Muscle of leg (tissue), 11 donors: ENCODE results near the gene CYP4Z1. TPM values are rescaled to one million over a fixed set of nuclear protein-coding genes. Genes with fewer than 3 reads are reported as not detected.
"Not testable (repeated sequence)": the region's sequence is repeated elsewhere in the genome, so short reads cannot be mapped to it uniquely, and the experiment has no call there.

Source experiments
- DNase-seq: peaks from one replicate; pipeline ENCODE4 v3.0.0; 2013
- H3K27ac ChIP-seq: one replicate; pipeline ENCODE4 v1.5.1; 2013; ENCODE audit warnings: mild to moderate bottlenecking, low read length, control low read depth
- H3K27me3 ChIP-seq: one replicate; pipeline ENCODE4 v1.6.1; 2013; ENCODE audit warnings: low read length; ENCODE audit not compliant: control insufficient read depth, insufficient read depth
- H3K36me3 ChIP-seq: one replicate; pipeline ENCODE4 v1.6.1; 2013; ENCODE audit warnings: low read length; ENCODE audit not compliant: control insufficient read depth, insufficient read depth
- H3K4me1 ChIP-seq: one replicate; pipeline ENCODE4 v1.6.1; 2013; ENCODE audit warnings: low read length; ENCODE audit not compliant: control insufficient read depth, insufficient read depth
- H3K4me3 ChIP-seq: one replicate; pipeline ENCODE4 v1.5.1; 2013; ENCODE audit warnings: low read length, control low read depth
- H3K9me3 ChIP-seq: replicated peaks from 2 replicates; pipeline ENCODE4 v1.6.1; 2013; ENCODE audit warnings: low read depth, low read length; ENCODE audit not compliant: control insufficient read depth
- WGBS: methylation state at CpG from one replicate; pipeline ENCODE4 v1.1.5; 2013; ENCODE audit warnings: missing lambda C conversion rate; ENCODE audit not compliant: insufficient coverage; 5-methylcytosine and 5-hydroxymethylcytosine counted together
- polyA plus RNA-seq, 8 donors: library from polyadenylated mRNA; unstranded; fragments of 120-200 nt; gene quantifications; one replicate each; pipeline versions ENCODE4 v1.2.1 to v1.2.3, GENCODE V29; 2013; ENCODE audit warnings: inconsistent platforms in 1 of 8, low replicate concordance in 1 of 8; ENCODE audit not compliant: insufficient read length in 8 of 8, insufficient read depth in 1 of 8
- total RNA-seq: library from RNA; stranded (reverse); fragments of 120-200 nt; gene quantifications from one replicate; pipeline ENCODE4 v1.2.4, GENCODE V29; 2013

CYP4Z1 gene
- total and polyA plus RNA-seq, 9 donors = 0.07 to 0.19 (median 0.16) TPM; not detected in 3

DNA sequence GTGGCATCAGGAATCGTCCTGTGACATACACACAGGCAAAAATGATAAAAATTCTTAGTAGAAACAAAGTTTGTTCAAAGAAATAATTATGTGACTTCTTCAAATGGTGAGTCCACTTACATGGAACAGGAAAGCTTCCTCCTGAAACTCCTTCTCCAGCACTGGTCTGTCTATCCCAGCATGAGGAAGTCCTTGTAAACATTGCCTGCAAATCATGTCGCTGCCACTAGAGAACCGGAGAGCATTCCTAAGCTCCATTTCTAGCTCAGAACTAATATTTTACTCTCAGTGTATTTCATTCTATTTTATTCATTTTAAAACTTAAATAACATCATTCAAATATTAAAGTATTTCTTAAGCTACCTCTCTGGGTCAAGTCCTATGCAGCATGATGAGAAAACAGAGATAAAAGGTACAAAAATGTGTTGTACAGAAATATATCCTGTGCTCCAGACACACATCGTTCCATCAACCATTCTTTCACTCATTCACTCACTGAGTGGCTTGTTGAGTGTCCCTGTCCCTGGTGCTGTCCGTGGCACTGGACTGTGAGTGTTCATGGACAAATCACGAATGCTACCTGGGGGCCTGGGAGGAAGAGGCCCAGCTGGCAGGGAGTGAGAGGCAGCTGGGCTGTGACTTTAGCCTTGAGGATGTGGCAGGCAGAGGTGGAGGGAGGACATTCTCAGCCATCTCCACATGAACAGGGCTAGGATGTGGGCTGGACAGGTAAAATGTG is 80.2 kb downstream of the CYP4Z1 start:
- Histone ChIP-seq H3K4me1 (no peaks in the 10 kb centered on the region), H3K36me3 (no peaks in the 10 kb centered on the region), H3K27me3 (no peaks in the 10 kb centered on the region), H3K9me3 (no peaks in the 10 kb centered on the region), H3K4me3 (no peak overlapping the region), H3K27ac (no peak overlapping the region)
- no peak for DNase-seq
- 30% methylated on average over 2 of the region's 6 CpGs for WGBS

DNA sequence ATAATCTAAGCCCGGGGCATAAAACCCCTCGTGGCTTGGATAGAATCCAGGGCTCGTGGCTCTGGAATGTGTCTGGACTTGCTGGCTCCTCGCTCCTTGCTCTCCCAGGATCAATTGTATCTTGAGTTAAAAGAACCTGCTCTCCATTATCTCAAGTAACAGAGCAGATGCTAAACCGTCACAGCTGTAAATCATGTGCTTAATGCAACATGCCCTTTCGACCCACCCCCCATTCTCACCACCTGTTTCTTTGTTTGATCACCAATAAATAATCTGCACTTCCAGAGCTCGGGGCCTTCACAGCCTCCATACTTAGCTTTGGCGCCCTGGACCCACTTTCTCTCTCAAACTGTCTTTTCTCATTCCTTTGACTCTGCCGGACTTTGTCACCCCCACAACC is 82.1 kb downstream of the CYP4Z1 start:
- H3K27me3 ChIP-seq, H3K36me3 ChIP-seq, H3K27ac ChIP-seq, H3K4me1 ChIP-seq, H3K9me3 ChIP-seq, DNase-seq, H3K4me3 ChIP-seq: not testable (repeated sequence)
- WGBS = 13% methylated on average over 5 of the region's 9 CpGs

- H3K27me3 ChIP-seq, H3K27ac ChIP-seq, H3K4me1 ChIP-seq, H3K9me3 ChIP-seq, H3K36me3 ChIP-seq, DNase-seq, H3K4me3 ChIP-seq: not testable (repeated sequence)
These were observed 89.4 kb downstream of the CYP4Z1 start for GRCh38 chr1:47156457-47156856.

DNA sequence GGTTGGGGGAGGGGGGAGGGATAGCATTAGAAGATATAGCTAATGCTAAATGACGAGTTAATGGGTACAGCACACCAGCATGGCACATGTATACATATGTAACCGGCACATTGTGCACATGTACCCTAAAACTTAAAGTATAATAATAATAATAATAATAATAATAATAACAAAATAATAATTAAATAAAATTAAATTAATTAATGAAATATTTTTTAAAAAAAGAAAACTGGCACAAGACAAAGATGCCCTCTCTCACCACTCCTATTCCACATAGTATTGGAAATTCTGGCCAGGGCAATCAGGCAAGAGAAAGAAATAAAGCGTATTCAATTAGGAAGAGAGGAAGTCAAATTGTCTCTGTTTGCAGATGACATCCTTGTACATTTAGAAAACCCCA is 90.9 kb downstream of the CYP4Z1 start:
- not testable (repeated sequence) for H3K36me3 ChIP-seq, H3K4me3 ChIP-seq, H3K9me3 ChIP-seq, H3K27ac ChIP-seq, H3K4me1 ChIP-seq, DNase-seq, H3K27me3 ChIP-seq
- WGBS = no CpG with 5 or more reads among the region's 3 CpGs

GRCh38 chr1:47160716-47161115 is 93.7 kb downstream of the CYP4Z1 start:
- H3K36me3 ChIP-seq = no peaks in the 10 kb centered on the region
- DNase-seq = no peak
- H3K27me3 ChIP-seq = no peaks in the 10 kb centered on the region
- H3K4me3 ChIP-seq = no peak overlapping the region
- no peaks in the 10 kb centered on the region for H3K9me3 ChIP-seq
- no peaks in the 10 kb centered on the region for H3K4me1 ChIP-seq
- H3K27ac ChIP-seq = no peak overlapping the region

- Histone ChIP-seq H3K27me3 (no peaks in the 10 kb centered on the region), H3K27ac (no peak overlapping the region), H3K9me3 (no peaks in the 10 kb centered on the region), H3K4me1 (no peaks in the 10 kb centered on the region), H3K36me3 (no peaks in the 10 kb centered on the region), H3K4me3 (no peak overlapping the region)
- no peak for DNase-seq
- WGBS = 59% methylated on average over 3 of the region's 5 CpGs
These were observed 94.4 kb downstream of the CYP4Z1 start for GRCh38 chr1:47161298-47162040.

DNA sequence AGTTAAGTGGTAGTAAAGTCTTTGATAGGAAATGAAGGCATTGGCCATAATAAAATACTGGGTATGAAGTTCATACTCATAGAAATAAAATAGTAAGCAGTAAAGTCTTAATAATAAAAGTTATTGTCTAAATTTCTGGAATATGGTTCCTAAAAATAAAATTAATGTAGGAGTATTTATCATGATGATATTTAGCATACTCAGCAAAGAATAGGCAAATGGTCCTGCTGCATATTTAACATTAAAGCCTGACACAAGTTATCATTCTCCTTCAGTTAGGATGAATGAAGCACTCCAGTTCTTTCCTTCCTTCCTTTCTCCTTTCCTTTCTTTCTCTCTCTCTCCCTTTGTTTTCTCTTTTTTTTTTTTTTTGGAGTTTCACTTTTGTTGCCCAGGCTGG is 97.5 kb downstream of the CYP4Z1 start:
- H3K4me3 ChIP-seq = no peak overlapping the region
- H3K36me3 ChIP-seq = no peaks in the 10 kb centered on the region
- DNase-seq = no peak
- H3K27ac ChIP-seq = no peak overlapping the region
- no peaks in the 10 kb centered on the region for H3K27me3 ChIP-seq
- H3K9me3 ChIP-seq = no peaks in the 10 kb centered on the region
- H3K4me1 ChIP-seq = no peaks in the 10 kb centered on the region

Other genes with a start within 250 kb of the CYP4Z1 start
- gene CYP4A11, start 125.8 kb upstream of the CYP4Z1 start, total RNA-seq = 0.13 TPM
- 1 to 10 TPM in 1 of 8 donors, under 1 TPM in 4, not detected in 3; 0.06 to 1.0 (median 0.12) TPM for gene CYP4A11, start 125.8 kb upstream of the CYP4Z1 start, polyA plus RNA-seq
- gene CYP4X1, start 43.6 kb upstream of the CYP4Z1 start, total RNA-seq = 3.0 TPM
- gene CYP4X1, start 43.6 kb upstream of the CYP4Z1 start, polyA plus RNA-seq = 1 to 10 TPM; 2.3 to 3.7 (median 3.0) TPM
- not detected for gene CYP4A22, start 70.2 kb downstream of the CYP4Z1 start, total RNA-seq
- under 1 TPM in 3 of 8 donors, not detected in 5; 0.07 to 0.20 (median 0.14) TPM for gene CYP4A22, start 70.2 kb downstream of the CYP4Z1 start, polyA plus RNA-seq
- 0.09 TPM for gene PDZK1IP1, start 122.8 kb downstream of the CYP4Z1 start, total RNA-seq
- gene PDZK1IP1, start 122.8 kb downstream of the CYP4Z1 start, polyA plus RNA-seq = under 1 TPM in 6 of 8 donors, not detected in 2; 0.18 to 0.41 (median 0.25) TPM
- 3.0 TPM for gene TAL1, start 165.0 kb downstream of the CYP4Z1 start, total RNA-seq
- gene TAL1, start 165.0 kb downstream of the CYP4Z1 start, polyA plus RNA-seq = 1 to 10 TPM; 2.2 to 3.9 (median 3.3) TPM
- gene STIL, start 246.9 kb downstream of the CYP4Z1 start, total RNA-seq = 5.1 TPM
- 1 to 10 TPM; 3.6 to 6.0 (median 4.7) TPM for gene STIL, start 246.9 kb downstream of the CYP4Z1 start, polyA plus RNA-seq